PFSK-1 (cell line): ENCODE data around the gene NOL11.

Experiments
- FOXP2 ChIP-seq: optimal IDR thresholded peaks from 2 replicates; pipeline ENCODE3; 2011; ENCODE audit warnings: borderline replicate concordance, control low read depth, inconsistent platforms; ENCODE audit not compliant: insufficient read depth; ENCODE audit errors: extremely low read length, extremely low read depth
- POLR2AphosphoS5 ChIP-seq: IDR thresholded peaks from 2 replicates; pipeline ENCODE4 v1.6.1; 2012; ENCODE audit warnings: low read depth, mild to moderate bottlenecking, control low read depth, low read length, moderate library complexity
- SIN3A ChIP-seq: IDR thresholded peaks from 2 replicates; pipeline ENCODE4 v1.6.1; 2012; ENCODE audit warnings: mild to moderate bottlenecking, low read length, moderate library complexity, borderline replicate concordance; ENCODE audit not compliant: insufficient read depth
- TAF1 ChIP-seq: IDR thresholded peaks from 2 replicates; pipeline ENCODE4 v1.6.1; 2012; ENCODE audit warnings: low read length, control low read depth, borderline replicate concordance; ENCODE audit not compliant: insufficient read depth
- TF ChIP-seq, protein P1 (sequence below), 2 experiments: IDR thresholded peaks; 2 replicates each; pipeline versions ENCODE4 v1.6.1 to v1.8.0; 2011 to 2012; ENCODE audit warnings: low read depth in 2 of 2, low read length in 2 of 2, control low read depth in 1 of 2, inconsistent platforms in 1 of 2, mild to moderate bottlenecking in 1 of 2, moderate library complexity in 1 of 2; ENCODE audit not compliant: insufficient read depth in 1 of 2

The NOL11 gene

DNA sequence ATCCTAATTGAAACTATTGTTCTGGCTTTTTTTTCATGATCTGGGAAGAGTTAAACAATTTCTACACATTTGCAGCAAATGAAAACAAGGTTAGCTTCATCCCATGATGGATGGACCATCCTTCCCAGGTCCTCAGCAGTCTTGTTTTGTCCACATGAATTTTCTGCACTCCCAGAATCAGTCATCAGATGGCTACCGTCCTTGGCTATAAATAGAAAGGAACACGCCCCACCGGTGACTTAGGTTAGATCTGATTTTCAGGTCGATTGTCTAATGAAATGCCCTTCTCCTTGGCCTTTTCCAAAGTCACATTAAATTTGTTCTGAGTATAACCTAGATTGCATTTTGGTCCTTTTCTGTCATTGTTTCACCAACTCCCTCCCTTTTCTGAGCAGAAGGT lies 41.4 kb upstream of the NOL11 start:
- TF ChIP-seq TAF1 (no peak), FOXP2 (no peak), SIN3A (no peak), POLR2AphosphoS5 (no peak)
- TF ChIP-seq, protein P1, sequence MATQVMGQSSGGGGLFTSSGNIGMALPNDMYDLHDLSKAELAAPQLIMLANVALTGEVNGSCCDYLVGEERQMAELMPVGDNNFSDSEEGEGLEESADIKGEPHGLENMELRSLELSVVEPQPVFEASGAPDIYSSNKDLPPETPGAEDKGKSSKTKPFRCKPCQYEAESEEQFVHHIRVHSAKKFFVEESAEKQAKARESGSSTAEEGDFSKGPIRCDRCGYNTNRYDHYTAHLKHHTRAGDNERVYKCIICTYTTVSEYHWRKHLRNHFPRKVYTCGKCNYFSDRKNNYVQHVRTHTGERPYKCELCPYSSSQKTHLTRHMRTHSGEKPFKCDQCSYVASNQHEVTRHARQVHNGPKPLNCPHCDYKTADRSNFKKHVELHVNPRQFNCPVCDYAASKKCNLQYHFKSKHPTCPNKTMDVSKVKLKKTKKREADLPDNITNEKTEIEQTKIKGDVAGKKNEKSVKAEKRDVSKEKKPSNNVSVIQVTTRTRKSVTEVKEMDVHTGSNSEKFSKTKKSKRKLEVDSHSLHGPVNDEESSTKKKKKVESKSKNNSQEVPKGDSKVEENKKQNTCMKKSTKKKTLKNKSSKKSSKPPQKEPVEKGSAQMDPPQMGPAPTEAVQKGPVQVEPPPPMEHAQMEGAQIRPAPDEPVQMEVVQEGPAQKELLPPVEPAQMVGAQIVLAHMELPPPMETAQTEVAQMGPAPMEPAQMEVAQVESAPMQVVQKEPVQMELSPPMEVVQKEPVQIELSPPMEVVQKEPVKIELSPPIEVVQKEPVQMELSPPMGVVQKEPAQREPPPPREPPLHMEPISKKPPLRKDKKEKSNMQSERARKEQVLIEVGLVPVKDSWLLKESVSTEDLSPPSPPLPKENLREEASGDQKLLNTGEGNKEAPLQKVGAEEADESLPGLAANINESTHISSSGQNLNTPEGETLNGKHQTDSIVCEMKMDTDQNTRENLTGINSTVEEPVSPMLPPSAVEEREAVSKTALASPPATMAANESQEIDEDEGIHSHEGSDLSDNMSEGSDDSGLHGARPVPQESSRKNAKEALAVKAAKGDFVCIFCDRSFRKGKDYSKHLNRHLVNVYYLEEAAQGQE (IDR thresholded peaks at IDR 0.05; ENCODE audit: insufficient read depth in 1 of 2, low read depth in 2 of 2, low read length in 2 of 2): no peak

DNA sequence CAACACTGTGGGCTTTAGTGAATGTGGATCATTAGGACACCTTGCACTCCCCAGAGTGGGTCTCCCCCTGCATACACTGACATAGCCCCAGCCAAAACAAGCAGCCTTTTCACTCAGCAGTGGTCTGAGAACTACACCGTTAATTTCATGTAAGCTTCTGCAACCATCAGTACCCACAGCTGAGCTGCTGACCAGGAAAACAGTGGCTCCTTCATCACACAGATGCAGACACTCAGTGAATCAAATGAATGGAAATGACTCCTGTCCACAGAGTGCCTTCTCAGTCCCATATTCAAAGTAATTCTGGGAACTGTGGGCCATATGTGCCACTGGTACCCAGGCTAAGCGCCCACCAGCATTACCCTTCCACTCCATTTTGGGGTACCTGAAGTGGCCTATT lies 39.3 kb upstream of the NOL11 start:
- TF ChIP-seq SIN3A (no peak), POLR2AphosphoS5 (no peak), TAF1 (no peak), FOXP2 (no peak)
- TF ChIP-seq, protein P1 (IDR thresholded peaks at IDR 0.05; ENCODE audit: insufficient read depth in 1 of 2, low read depth in 2 of 2, low read length in 2 of 2): no peak

DNA sequence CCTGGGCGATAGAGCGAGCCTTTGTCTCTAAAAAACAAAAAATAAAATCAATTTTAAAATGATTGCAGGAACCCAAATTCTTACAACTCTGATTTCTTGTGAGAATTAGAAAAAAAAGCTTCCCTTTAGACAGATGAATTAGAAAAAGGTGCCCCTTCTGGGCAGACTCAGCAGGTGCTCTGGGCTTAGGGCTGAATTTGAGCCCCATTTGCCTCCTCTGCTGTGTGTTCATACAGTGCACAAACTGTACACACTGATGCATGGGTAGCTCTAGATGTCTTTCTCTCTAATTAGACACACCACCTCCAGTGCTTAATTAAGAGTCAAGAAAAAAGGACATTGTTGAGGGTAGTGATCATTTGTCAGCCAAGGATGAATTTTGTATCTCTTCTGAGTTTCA lies 38.5 kb upstream of the NOL11 start:
- TF ChIP-seq FOXP2: no peak

DNA sequence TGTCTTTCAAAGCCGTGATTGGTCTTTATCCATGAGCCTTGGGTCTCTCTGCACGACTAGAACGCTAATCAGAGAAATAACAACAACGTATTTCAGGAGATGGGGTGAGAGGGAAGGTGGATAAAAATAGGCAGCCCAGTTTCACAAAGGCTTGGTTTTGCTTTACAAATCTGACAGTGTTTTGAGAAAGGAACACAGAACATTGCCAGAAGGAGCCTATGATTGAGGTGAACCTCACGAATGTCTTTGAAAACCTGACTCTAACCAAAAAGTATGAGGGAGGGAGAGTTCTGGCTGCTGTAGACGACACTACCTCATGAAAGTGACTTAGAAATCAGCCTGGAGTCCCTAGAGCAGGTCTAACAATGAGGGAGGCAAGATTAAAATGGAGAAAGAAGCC lies 38.0 kb upstream of the NOL11 start:
- TF ChIP-seq TAF1 (no peak), POLR2AphosphoS5 (no peak), SIN3A (no peak), FOXP2 (no peak)
- TF ChIP-seq, protein P1 (IDR thresholded peaks at IDR 0.05; ENCODE audit: insufficient read depth in 1 of 2, low read depth in 2 of 2, low read length in 2 of 2): no peak

DNA sequence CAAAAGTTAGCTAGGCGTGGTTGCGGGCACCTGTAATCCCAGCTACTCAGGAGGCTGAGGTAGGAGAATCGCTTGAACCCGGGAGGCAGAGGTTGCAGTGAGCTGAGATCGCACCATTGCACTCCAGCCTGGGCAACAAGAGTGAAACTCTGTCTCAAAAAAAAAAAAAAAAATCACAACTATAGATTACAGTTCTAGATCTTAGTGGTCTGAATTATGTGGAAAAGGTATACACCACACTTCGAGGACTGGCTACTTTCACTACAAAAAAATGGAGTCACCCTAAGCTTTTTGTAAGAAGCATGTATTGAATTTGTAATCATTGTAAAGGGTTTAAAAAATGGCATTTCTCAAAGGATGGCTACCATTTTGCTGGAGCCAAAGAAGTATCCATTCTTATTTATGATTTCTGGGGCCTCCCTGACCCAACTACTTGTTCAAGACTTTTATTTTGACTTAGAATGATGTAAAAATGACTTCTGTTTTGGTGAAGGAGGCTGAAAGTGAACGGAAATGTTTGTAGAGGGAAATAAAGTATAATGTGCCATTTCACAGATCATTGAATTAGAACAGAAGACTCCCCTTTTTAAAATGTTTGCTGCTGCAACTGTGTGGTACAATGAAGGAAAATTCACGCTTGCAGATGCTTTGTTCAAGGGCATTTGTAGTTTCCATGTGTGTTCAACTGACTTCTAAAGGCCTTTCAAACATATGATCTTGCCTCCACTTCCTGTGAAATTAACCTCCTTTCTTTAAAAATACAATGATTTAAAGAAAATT lies 37.1 kb upstream of the NOL11 start:
- TF ChIP-seq SIN3A (no peak), POLR2AphosphoS5 (no peak), TAF1 (no peak), FOXP2 (no peak)
- TF ChIP-seq, protein P1 (IDR thresholded peaks at IDR 0.05; ENCODE audit: insufficient read depth in 1 of 2, low read depth in 2 of 2, low read length in 2 of 2): no peak
